HG03432 (cell line): ENCODE measurements around the gene MTA3.

Experiments used
- ATAC-seq: cut with Tn5 transposase; IDR thresholded peaks from one replicate; pipeline ENCODE4 v1.9.1; 2021; ENCODE audit warnings: mild to moderate bottlenecking, moderate library complexity; ENCODE audit not compliant: unreplicated experiment

Gene MTA3

GRCh38 chr2:42658306-42658705 lies 89.9 kb downstream of the MTA3 start:
- ATAC-seq: no peak

- no peak for ATAC-seq
Measured at GRCh38 chr2:42659609-42660008, 91.2 kb downstream of the MTA3 start.

DNA sequence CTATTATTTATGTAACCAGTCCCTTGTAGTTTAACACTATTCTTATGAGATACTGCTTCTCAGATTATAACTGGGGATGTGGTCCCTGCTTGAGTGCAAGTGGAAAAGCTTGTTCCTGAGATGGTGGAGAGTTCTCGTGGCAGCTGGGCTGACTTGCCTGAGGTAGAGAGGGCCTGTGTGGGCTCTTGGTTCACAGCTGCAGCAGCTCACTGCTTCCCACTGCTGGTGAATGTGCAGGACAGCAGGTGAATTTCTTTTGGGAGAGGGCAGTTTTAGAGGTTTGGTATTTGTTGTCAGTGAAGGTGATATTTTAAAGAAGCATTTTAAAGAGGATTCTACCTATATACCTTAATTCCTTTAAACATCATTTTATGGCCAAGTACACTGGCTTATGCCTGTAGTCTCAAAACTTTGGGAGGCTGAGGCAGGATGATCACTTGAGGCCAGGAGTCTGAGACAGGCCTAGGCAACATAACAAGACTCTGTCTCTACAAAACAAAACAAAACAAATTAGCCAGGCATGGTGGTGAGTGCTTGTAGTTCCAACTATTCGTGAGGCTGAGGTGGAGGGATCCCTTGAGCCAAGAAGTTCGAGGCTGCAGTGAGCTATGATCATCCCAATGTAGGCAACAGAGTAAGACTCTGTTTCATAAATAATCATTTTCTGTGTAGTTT lies 94.8 kb downstream of the MTA3 start:
- ATAC-seq: peak; percentile 88

DNA sequence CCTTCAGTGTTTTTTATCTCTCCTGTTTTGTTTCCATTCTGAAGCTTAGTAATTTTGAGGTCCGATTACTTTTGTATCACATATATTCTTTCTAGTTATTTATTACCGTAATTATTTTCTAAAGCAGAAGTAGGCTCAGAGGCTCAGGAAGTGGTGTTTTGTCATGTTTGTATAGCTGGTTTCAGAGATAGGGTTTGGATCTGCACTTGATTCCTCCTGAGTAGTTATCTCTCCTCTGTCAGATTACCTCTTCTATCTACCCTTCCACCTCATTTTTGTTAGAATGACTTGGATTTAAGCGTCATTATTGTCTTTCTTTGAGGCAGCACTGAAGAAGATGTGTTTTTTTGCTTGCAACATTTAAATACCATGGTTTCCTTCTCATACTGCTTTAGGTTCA lies 95.4 kb downstream of the MTA3 start:
- ATAC-seq: peak; percentile 56

GRCh38 chr2:42673989-42674579 lies 105.7 kb downstream of the MTA3 start:
- no peak for ATAC-seq

GRCh38 chr2:42675815-42676214 lies 107.4 kb downstream of the MTA3 start:
- ATAC-seq: no peak

GRCh38 chr2:42685303-42685702 lies 116.9 kb downstream of the MTA3 start:
- no peak for ATAC-seq

DNA sequence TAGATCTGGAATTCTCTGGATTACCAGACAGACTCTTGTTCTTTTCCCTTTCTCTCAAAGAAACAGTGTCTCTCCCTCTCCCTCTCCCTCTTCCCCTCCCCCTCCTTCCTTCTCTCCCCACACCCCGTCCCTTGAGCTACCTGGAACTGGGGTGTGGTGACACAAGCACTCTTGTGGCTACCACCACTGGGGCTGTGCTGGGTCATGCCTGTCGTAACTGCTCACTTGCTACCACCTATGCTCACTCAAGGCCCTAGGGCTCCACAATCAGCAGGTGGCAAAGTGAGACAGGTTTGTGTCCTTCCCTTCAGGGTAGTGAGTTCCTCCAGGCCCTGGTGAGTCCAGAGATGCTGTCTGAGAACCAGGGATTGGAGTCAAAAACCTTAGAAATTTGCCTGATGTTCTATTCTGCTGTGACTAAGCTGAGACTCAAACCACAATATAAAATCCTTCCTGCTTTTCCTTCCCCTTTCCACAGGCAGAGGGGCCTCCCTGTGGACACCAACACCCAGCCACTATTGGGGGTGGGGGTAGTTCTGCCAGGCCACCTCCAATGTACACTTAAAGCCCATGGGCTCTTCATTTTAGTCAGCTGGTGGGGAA lies 124.7 kb downstream of the MTA3 start:
- no peak for ATAC-seq

DNA sequence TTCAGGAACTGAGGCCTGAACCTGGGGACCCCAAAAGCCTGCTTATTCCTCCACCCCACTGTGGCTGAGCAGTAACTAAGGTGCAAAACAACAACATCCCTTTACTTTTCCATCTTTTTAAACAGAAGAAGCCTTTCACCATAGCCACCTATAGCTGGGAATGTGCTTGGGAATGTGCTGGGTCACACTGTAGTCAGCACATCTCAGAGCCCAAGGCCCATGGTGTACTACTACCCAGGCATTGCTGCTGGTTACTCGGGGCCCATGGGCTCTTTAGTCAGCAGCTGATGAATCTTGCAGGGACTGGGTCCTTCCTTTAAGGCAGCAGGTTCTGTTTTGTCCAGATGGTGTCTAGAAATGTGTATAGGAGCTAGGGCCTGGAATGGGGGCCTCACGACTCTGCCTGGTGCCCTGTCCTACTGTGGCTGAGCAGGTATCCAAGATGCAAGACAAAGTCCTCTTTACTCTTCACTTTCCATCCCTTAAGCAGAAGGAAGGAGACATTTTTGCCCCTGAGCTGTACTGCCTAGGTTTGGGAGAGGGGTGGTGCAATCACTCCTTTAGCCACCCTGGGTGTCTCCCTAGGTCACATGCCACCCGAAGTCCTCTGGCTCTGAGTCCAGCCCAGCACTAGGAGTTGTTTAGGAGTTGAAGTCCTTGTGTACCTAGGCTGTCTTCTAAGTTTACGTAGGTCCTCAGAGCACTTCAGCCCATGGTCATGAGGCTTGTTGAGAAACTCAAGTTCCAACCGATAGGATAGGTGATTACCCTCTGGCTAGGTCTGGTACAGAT lies 125.5 kb downstream of the MTA3 start:
- no peak for ATAC-seq

- ATAC-seq: no peak
Measured at GRCh38 chr2:42696987-42697386, 128.6 kb downstream of the MTA3 start.

- ATAC-seq: no peak
Measured at GRCh38 chr2:42698940-42699339, 130.5 kb downstream of the MTA3 start.

DNA sequence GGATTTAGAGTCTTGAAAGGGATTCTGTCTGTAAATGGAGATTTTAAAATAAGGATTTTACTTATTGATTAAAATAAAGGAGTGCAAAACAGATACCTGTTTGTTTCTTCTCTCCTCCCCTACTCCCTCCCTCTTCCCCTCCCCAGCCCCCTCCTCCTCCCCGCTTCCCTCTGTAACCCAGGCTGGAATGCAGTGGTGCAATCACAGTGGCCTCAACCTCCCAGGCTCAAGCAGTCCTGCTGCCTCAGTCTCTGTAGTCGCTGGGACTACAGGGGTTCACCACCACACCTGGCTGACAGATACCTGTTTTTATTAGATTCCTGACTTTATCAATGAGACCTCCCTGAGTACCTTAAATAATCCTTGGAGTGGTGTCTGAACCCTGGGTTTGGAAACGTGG lies 138.4 kb downstream of the MTA3 start:
- no peak for ATAC-seq

- ATAC-seq: no peak
Measured at GRCh38 chr2:42708179-42708578, 139.7 kb downstream of the MTA3 start.

GRCh38 chr2:42711896-42712295 lies 143.5 kb downstream of the MTA3 start:
- ATAC-seq: no peak

DNA sequence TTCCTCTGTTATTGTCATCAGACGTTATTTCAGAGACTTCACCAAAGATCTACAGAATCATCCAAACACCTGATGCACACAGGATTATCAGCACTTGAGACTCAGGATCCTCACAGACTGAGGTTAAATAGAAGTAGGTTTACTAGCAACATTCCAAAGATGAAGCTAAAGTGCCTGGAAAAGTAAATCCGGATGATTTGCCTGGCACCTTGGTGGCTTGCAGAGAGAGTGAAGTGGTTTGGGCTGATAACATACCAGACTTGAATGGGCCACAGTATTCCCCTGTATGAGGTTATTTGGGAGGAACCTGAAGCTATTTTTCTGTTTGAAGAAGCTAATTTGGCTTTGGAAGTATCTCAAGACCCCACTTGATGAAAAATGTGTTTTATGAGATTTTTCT lies 144.5 kb downstream of the MTA3 start:
- ATAC-seq: no peak

DNA sequence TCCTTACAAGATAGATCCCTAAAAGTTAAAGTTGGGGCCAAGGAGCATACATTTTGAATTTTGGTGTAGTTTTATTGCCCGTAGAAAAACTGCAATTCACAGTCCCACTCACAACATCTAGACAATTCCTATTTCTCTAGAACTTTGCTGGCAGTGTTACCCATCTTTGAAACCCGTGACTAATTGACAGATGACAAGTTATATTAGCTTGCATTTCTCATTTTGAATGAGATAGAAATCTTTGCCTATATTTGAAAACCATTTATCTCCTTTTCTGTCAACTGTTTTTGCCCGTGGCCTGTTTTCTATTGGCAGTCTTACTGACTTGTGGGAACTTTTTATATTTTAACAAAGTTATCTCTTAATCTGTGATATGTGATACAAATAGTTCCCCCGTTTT lies 145.5 kb downstream of the MTA3 start:
- ATAC-seq: no peak

DNA sequence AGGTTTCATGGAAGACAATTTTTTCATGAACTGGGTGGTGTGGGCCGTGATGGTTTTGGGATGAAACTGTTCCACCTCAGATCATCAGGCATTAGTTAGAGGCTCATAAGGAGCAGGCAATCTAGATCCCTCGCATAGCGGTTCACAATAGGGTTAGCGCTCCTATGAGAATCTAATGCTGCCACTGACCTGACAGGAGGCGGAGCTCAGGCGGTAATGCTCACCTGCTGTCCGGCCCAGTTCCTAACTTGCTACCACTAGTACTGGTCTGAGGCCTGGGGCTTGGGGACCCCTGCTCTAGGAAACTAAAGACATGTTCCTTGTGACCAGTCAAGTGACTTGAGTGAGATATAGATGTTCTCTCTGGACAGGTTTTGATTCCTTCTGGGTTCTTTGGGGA lies 146.3 kb downstream of the MTA3 start:
- ATAC-seq: no peak

- peak; percentile 17 for ATAC-seq
Measured at GRCh38 chr2:42721898-42722297, 153.5 kb downstream of the MTA3 start.

DNA sequence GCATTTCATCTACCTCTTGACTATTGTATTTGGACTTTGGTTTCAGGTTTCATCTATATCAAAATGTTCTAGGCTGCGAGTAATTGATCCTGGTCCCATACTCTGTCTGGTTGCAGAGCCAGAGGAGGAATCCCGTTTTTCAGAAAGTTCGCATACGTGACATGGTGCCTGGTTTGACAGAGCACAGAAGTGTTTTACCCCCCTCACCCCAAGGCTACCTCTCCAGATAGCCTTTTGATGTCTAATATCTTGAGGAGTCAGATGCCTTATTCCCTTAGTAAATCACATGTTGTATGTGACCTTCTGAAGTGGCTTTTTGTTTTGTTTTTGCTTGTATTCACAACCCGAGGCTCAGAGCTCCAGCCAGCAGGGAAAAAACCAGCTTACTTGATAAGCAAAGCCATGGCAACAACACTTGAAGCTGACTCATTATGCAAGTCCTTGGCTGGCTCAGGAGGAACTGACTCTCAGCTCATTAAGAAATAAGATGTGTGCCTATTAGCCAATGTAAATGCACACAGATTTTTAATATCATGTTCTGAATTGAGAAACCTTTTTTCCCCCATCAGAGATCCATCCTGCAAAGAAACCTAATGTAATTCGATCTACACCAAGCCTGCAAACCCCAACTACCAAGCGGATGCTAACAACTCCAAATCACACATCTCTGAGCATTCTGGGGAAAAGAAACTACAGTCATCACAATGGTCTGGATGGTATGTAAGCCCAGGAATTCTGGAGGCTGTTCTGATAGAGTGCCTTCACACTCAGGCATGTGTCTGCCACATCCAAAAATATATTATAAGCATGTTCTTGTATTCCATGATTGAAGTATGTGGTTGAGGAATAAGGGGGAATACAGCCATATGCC lies 154.1 kb downstream of the MTA3 start:
- ATAC-seq: peak; percentile 99

DNA sequence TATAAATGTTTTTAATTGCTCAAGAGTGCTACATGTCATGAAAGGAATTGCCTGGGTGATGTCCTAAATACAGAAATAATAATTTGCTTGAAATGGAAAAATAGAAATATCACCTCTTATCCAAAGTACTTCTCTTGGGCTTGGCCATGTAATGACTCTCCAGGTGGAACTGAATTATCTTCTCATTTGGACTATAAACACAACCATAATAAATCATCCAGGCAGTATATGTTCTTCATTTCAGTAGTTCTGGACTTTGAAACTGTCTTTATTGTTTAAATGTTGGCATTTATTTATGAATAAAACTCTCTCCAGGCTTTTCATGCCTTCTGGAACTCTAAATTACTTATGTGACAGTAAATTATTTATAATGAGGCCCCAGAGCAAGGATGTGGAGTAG lies 155.0 kb downstream of the MTA3 start:
- no peak for ATAC-seq

- no peak for ATAC-seq
Measured at GRCh38 chr2:42724886-42725285, 156.5 kb downstream of the MTA3 start.
